HepG2 (cell line): ENCODE measurements around the gene SLX4. TPM values are rescaled to one million over a fixed set of nuclear protein-coding genes. Genes with fewer than 3 reads are reported as not detected.

Source experiments
- CBX5 ChIP-seq: sonication (generic); formaldehyde crosslinking; IDR thresholded peaks from 2 replicates; pipeline ENCODE4 v1.4.0; 2020; ENCODE audit warnings: missing genetic modification reagents, borderline replicate concordance
- FOXK1 ChIP-seq: sonication (generic); formaldehyde crosslinking; IDR thresholded peaks from 2 replicates; pipeline ENCODE4 v1.4.0; 2020; ENCODE audit warnings: low read depth, missing genetic modification reagents, borderline replicate concordance
- HOXA3 ChIP-seq: sonication (generic); formaldehyde crosslinking; IDR thresholded peaks from 2 replicates; pipeline ENCODE4 v1.5.0; 2020; ENCODE audit warnings: missing genetic modification reagents
- ISL2 ChIP-seq: sonication (generic); formaldehyde crosslinking; IDR thresholded peaks from 2 replicates; pipeline ENCODE4 v1.5.0; 2020; ENCODE audit warnings: missing genetic modification reagents
- LBX2 ChIP-seq: sonication (generic); formaldehyde crosslinking; IDR thresholded peaks from 2 replicates; pipeline ENCODE4 v1.5.0; 2020; ENCODE audit warnings: missing genetic modification reagents, mild to moderate bottlenecking, borderline replicate concordance
- MED13 ChIP-seq: sonication (generic); formaldehyde crosslinking; IDR thresholded peaks from 2 replicates; pipeline ENCODE4 v1.5.0; 2020; ENCODE audit warnings: missing genetic modification reagents
- MTA3 ChIP-seq: sonication (generic); formaldehyde crosslinking; IDR thresholded peaks from 2 replicates; pipeline ENCODE4 v1.4.0; 2020; ENCODE audit warnings: missing genetic modification reagents
- SMC3 ChIP-seq: IDR thresholded peaks from 2 replicates; pipeline ENCODE4 v1.6.1; 2011; ENCODE audit warnings: low read length, improper control_type of control experiment
- SP4 ChIP-seq: sonication (generic); formaldehyde crosslinking; IDR thresholded peaks from 2 replicates; pipeline ENCODE4 v1.8.1; 2023; ENCODE audit warnings: mild to moderate bottlenecking, missing genetic modification reagents
- TOE1 ChIP-seq: sonication (generic); formaldehyde crosslinking; IDR thresholded peaks from 2 replicates; pipeline ENCODE4 v1.4.0; 2020; ENCODE audit warnings: mild to moderate bottlenecking, missing genetic modification reagents
- YY1 ChIP-seq: IDR thresholded peaks from 2 replicates; pipeline ENCODE4 v1.6.1; 2011; ENCODE audit warnings: low read length, low read depth, moderate library complexity, mild to moderate bottlenecking; ENCODE audit not compliant: insufficient read depth, insufficient replicate concordance
- ZNF276 ChIP-seq: sonication (generic); formaldehyde crosslinking; IDR thresholded peaks from 2 replicates; pipeline ENCODE4 v1.4.0; 2020; ENCODE audit warnings: mild to moderate bottlenecking, low read depth, missing genetic modification reagents
- ZNF569 ChIP-seq: sonication (generic); formaldehyde crosslinking; IDR thresholded peaks from 2 replicates; pipeline ENCODE4 v1.5.0; 2020; ENCODE audit warnings: mild to moderate bottlenecking, missing genetic modification reagents, moderate library complexity, borderline replicate concordance
- ZNF713 ChIP-seq: sonication (generic); formaldehyde crosslinking; IDR thresholded peaks from 2 replicates; pipeline ENCODE4 v1.4.0; 2020; ENCODE audit warnings: mild to moderate bottlenecking, missing genetic modification reagents
- ZNF784 ChIP-seq: sonication (generic); formaldehyde crosslinking; IDR thresholded peaks from 2 replicates; pipeline ENCODE4 v1.5.1; 2020; ENCODE audit warnings: missing genetic modification reagents, mild to moderate bottlenecking, borderline replicate concordance
- ZNF788 ChIP-seq: sonication (generic); formaldehyde crosslinking; IDR thresholded peaks from 2 replicates; pipeline ENCODE4 v1.5.0; 2020; ENCODE audit warnings: mild to moderate bottlenecking, missing genetic modification reagents, borderline replicate concordance
- polyA plus RNA-seq, 8 experiments: library from polyadenylated mRNA; depleted of rRNA in 3 of 8; stranded (reverse) in 7 of 8; unstranded in 1 of 8; fragments of >200 nt; fragmentation: Illumina TruSeq in 4 of 8; extraction: Trizol in 4 of 8; gene quantifications; 2 replicates each; pipeline versions ENCODE4 v1.2.1 to v1.2.3, GENCODE V29; 2011 to 2016; ENCODE audit warnings: low read depth in 4 of 8, missing spikeins in 1 of 8, mixed read lengths in 1 of 8; ENCODE audit not compliant: insufficient read depth in 1 of 8
- total RNA-seq, 5 experiments: library from RNA; depleted of rRNA; stranded (reverse); fragments of >200 nt; fragmentation: Illumina TruSeq; extraction: Trizol; gene quantifications; 2 replicates each; pipeline ENCODE4 v1.2.3, GENCODE V29; 2016; ENCODE audit warnings: low read depth in 1 of 5
- TF ChIP-seq, protein P1 (sequence below): sonication (generic); formaldehyde crosslinking; IDR thresholded peaks from 2 replicates; pipeline ENCODE4 v1.4.0; 2020; ENCODE audit warnings: missing genetic modification reagents, borderline replicate concordance
- TF ChIP-seq, protein P2 (sequence below): sonication (generic); formaldehyde crosslinking; IDR thresholded peaks from 2 replicates; pipeline ENCODE4 v1.5.1; 2020; ENCODE audit warnings: mild to moderate bottlenecking, missing genetic modification reagents

The SLX4 gene
- total and polyA plus RNA-seq, 2 of the 13 experiments (the other 11 are each of a cell fraction or from before 2014, with no cell fraction given) = 1.1 to 3.6 TPM

DNA sequence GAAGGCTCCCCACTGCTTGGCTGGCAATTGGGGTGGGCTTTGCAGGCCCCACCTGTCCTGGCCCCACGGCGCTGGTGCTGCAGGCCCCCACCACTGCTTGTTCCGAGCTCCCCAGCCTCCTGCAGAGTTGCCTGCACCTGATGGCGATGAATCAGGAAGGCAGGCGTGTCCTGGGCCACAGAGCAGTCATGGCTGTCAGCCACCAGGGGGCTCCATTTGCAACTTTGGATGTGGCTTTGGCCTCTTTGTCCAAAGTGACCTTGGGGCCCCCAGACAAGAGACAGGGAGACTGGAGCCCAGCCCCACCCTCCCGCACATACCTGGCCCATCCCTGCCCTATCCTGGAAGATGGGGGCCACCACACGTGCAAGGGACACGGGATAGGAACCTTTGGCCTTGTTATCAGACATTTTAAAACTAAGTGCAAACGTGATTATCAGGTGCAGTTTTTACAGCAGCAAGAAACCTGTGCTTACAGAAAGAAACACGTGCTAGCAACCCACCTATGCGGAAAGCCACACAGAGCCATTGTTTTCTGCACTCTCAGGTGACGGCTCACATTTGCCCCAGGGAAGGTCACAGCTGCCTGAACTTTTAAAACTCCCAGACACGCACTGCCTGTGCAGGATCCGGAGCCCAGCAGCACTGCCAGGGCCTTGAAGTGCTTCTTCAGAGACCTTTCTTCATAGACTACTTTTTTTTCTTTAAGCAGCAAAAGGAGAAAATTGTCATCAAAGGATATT, 43.0 kb upstream of the SLX4 start, which contains the start of gene DNASE1 (continued):
- TF ChIP-seq SMC3 (peak; percentile 56; the same call in 1 of the 2 replicates), ZNF569 (CRISPR knock-in tag) (no peak), ISL2 (CRISPR knock-in tag) (no peak), YY1 (peak; percentile 31), ZNF784 (CRISPR knock-in tag) (0 out of 2 replicates have a peak, but pooled peaks have one; percentile 49), MTA3 (CRISPR knock-in tag) (no peak), MED13 (CRISPR knock-in tag) (no peak), ZNF788 (CRISPR knock-in tag) (peak; percentile 85; the same call in 1 of the 2 replicates), FOXK1 (CRISPR knock-in tag) (no peak), LBX2 (CRISPR knock-in tag) (no peak), HOXA3 (CRISPR knock-in tag) (peak; percentile 72; the same call in 1 of the 2 replicates), TOE1 (CRISPR knock-in tag) (no peak), ZNF276 (CRISPR knock-in tag) (no peak), ZNF713 (CRISPR knock-in tag) (no peak), CBX5 (CRISPR knock-in tag) (0 out of 2 replicates have a peak, but pooled peaks have one; percentile 55), SP4 (CRISPR knock-in tag) (no peak)
- TF ChIP-seq, protein P1, sequence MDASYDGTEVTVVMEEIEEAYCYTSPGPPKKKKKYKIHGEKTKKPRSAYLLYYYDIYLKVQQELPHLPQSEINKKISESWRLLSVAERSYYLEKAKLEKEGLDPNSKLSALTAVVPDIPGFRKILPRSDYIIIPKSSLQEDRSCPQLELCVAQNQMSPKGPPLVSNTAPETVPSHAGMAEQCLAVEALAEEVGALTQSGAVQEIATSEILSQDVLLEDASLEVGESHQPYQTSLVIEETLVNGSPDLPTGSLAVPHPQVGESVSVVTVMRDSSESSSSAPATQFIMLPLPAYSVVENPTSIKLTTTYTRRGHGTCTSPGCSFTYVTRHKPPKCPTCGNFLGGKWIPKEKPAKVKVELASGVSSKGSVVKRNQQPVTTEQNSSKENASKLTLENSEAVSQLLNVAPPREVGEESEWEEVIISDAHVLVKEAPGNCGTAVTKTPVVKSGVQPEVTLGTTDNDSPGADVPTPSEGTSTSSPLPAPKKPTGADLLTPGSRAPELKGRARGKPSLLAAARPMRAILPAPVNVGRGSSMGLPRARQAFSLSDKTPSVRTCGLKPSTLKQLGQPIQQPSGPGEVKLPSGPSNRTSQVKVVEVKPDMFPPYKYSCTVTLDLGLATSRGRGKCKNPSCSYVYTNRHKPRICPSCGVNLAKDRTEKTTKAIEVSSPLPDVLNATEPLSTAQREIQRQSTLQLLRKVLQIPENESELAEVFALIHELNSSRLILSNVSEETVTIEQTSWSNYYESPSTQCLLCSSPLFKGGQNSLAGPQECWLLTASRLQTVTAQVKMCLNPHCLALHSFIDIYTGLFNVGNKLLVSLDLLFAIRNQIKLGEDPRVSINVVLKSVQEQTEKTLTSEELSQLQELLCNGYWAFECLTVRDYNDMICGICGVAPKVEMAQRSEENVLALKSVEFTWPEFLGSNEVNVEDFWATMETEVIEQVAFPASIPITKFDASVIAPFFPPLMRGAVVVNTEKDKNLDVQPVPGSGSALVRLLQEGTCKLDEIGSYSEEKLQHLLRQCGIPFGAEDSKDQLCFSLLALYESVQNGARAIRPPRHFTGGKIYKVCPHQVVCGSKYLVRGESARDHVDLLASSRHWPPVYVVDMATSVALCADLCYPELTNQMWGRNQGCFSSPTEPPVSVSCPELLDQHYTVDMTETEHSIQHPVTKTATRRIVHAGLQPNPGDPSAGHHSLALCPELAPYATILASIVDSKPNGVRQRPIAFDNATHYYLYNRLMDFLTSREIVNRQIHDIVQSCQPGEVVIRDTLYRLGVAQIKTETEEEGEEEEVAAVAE (CRISPR knock-in tag) = 0 out of 2 replicates have a peak, but pooled peaks have one; percentile 29
- TF ChIP-seq, protein P2, sequence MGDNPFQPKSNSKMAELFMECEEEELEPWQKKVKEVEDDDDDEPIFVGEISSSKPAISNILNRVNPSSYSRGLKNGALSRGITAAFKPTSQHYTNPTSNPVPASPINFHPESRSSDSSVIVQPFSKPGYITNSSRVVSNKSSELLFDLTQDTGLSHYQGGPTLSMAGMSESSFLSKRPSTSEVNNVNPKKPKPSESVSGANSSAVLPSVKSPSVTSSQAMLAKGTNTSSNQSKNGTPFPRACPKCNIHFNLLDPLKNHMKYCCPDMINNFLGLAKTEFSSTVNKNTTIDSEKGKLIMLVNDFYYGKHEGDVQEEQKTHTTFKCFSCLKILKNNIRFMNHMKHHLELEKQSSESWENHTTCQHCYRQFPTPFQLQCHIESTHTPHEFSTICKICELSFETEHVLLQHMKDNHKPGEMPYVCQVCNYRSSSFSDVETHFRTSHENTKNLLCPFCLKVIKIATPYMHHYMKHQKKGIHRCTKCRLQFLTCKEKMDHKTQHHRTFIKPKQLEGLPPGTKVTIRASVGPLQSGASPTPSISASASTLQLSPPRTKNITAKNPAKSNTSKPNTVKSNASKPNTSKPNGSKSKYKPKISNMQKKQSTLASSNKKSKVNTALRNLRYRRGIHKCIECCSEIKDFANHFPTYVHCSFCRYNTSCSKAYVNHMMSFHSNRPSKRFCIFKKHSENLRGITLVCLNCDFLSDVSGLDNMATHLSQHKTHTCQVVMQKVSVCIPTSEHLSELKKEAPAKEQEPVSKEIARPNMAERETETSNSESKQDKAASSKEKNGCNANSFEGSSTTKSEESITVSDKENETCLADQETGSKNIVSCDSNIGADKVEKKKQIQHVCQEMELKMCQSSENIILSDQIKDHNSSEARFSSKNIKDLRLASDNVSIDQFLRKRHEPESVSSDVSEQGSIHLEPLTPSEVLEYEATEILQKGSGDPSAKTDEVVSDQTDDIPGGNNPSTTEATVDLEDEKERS (CRISPR knock-in tag) = peak; percentile 84; the same call in 1 of the 2 replicates
